ENCODE data around the gene F8.

GRCh38 chrX:154795016-154795415, 227.5 kb downstream of the F8 start:
- TF ChIP-seq EZH2 (IDR thresholded peaks at IDR 0.05; ENCODE audit: low read length, missing control alignments), result no peak
- no peak for TF ChIP-seq CTCF (conservative IDR thresholded peaks at IDR 0.05 in 1 of 2, IDR thresholded peaks at IDR 0.05 in 1 of 2; ENCODE audit: low read depth in 1 of 2, low read length in 2 of 2)
